Stimulated activated CD8-positive, alpha-beta memory T cell treated with anti-CD3 and anti-CD28 coated beads, Interleukin-2, amount 100 ng/mL, for 1 hour (primary cell): ENCODE data around the gene GNAO1.

Experiments used
- DNase-seq, 2 donors: peaks; one replicate each; pipeline ENCODE4 v3.0.0-alpha.2; 2020; ENCODE audit warnings: low read depth in 2 of 2

The GNAO1 gene

DNA sequence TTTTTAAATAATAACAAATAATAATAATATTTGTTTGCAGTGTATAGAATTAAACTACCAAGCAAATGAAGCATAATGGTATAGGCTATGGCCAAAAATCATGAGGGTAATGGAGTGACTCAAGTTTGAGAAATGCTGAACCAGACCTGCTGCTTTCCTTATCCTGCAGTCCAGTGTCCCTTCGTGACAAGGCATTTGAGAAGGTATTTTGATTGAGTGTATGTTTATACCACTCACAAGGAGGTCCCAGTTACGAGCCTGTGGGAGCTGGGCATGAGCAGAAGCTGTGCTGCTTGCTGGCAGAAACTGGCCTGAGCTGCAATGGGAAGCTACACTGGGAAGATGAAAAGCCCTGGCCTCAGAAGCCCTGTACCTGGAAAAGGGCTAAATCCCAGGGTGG, 50.3 kb downstream of the GNAO1 start:
- DNase-seq: no peak

DNA sequence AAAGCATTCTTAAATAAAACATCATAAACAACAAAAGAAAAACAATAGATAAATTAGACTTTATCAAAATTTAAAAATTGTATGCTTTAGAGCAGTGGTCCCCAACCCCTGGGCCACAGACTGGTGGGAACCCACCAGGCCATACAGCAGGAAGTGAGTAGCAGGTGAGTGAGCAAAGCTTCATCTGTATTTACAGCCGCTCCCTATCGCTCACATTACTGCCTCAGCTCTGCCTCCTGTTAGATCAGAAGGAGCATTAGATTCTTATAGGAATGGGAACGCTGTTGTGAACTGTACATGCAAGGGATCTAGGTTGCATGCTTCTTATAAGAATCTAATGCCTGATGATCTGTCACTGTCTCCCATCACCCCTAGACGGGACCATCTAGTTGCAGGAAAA, 51.5 kb downstream of the GNAO1 start:
- DNase-seq: no peak

DNA sequence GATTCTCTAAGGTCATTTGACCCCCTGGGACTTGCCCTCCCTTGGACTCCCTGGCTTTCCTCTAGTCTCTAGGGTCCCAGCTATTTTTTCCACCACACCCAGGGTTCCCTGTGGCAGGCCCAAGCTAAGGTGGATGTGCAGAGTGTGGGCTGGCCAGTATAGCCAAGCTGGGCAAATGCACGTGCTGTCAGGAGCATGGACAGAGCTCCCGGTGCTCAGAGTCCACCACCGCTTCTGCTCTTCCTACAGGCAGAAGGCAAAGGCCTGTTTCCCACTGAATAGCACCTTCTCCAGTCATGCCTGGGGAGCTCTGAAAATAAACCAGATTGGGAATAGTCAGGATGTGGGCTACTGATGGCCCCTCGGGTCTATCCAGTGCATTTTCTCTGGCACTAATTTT, 53.3 kb downstream of the GNAO1 start:
- no peak for DNase-seq

DNA sequence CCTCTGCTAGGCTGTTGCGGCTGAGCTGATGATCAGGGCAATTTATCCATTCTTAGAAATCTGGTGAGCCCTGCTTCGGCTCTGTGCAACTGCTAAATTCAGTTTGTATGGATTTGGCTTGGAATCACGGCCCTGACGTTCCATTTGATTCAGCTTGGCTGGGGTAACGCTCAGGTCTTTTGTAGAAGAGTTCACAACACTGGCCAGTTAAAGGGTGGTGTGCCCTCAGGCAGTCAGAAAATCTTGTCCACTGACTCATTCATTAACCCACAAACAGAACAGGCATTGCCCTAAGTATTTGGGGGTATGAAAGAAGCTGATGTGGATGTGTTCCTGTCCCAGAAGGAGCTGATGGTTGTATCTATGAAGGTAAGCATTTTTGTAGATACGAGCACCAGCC, 53.9 kb downstream of the GNAO1 start:
- no peak for DNase-seq

DNA sequence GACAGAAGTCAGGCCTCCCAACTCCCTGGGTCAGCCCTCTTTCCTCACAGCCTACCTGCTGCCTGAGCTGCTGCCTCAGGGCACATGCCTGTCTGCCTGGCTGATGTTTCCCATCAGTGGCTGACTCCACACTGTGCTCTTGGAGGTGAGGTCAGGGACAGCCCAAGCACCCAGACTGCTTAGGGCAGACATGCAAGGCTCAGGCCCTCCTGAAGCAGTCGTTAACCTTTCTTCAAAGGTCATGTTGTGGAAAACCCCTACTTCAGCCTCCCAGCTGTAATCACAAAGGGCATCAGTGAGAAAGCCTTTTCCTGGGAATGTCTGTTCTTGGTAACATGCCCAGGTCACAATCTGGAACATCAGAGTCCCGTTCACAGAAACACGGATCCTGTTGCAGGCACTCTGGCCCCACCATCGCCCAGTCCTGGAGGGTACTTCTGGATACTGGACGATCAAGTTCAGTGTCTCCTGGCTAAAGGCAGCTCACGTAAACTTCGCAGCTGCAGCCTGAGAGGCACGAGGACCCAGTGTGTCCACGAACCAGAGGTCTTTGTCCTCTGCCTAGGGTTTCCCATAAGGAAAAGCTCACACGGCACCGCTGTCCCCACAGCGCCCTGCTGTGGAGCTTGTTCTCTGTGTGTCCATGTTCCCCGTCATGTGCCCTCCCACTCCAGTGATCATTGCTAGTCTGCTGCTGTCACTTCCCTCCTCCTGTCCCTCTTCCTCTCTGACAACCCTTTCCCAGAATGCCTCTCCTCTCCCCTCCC, 54.9 kb downstream of the GNAO1 start:
- DNase-seq: no peak

DNA sequence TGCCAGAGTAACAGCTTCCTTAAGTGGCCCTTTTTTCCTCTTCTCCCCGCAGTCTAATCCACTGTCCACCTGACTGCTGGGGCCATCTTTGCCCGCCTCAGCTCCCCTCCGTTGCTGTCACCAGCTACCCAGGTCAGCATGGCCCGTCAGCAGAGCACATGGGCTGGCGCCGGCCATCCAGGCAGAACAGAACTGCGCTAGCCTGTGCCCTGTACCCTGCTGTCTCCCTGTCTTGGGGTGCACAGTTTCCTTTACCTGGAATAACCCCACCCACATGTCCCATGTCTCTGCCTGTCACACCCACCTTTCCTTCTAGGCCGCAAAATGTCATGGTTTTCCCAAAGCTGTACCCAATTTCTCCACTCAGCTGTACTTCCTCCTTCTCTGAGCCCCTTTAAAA, 55.7 kb downstream of the GNAO1 start:
- no peak for DNase-seq

DNA sequence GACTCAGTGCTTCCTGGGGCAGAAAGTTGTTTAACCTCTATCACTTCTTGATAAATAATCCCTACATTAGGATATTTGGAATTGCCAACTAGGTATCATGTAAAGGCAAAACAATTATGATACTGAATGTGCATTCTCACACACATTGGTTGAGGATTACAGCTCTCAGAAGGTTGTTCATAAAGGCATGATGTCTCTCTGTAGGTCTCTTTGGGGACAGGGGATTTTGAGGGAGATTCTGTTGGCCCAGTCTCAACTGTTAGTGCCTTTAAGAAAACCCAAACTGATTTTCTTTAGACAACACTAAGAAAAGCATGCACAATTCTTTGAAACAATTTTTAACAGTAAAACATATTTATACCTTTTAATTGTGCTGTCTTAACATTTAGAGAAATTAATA, 56.5 kb downstream of the GNAO1 start:
- DNase-seq: no peak

DNA sequence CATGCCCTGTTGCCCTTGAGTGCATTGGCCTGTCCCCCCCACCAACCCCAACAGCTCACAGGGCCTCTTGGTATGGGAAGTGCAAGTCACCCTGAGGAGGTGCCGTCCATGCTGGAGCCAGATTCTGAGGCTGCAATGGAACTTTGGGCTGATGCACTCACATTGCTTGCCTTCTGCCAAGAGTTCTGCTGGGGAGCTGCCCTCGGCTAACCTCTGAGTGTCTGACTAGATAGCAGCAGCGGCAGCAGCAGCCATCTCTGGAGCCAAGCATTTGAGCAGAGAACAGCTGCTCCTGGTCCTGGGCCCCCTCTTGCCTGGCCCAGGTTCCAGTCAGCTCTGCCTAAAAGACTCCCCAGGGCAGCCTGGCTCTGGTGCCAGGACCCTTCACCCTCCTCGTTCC, 61.5 kb downstream of the GNAO1 start:
- DNase-seq: no peak

DNA sequence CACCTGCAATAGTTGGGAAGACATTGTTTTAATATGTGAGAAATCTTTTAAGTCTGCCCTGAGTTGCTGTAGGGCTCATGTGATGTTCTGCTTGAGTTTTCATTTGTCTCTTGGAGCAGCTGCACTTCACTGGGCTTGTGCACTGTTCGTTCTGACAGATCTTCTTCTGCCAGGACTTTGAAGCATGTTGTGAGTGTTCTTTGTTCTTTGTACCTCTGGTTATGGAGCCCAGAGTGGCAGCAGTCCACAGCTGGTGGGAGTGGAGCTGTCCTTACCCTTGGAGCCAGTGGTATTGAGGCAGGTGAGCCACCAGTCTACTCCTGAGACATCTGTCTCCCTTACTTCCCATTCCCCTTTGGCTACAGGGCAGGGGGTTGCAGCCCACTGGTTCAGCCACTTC, 64.6 kb downstream of the GNAO1 start:
- DNase-seq: no peak

DNA sequence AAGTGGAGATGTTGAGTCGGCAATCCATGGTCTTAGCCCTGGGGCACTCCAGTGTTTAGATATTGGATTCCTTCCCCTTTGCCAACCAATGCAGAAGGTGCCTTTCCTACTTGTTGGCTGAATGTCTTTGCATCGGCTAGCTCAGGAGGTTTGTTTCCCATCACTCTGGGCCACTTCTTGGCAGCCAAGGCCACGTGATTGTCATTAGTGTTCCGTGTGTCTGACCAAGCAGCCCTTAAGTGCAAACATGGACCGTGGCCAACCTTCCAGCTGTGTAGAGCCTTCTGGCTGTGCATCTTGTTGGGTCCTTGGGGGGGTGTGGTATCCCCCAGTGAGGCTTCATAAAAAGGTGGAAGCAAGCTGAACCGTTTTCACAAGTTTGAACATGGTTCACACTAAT, 66.0 kb downstream of the GNAO1 start:
- no peak for DNase-seq

DNA sequence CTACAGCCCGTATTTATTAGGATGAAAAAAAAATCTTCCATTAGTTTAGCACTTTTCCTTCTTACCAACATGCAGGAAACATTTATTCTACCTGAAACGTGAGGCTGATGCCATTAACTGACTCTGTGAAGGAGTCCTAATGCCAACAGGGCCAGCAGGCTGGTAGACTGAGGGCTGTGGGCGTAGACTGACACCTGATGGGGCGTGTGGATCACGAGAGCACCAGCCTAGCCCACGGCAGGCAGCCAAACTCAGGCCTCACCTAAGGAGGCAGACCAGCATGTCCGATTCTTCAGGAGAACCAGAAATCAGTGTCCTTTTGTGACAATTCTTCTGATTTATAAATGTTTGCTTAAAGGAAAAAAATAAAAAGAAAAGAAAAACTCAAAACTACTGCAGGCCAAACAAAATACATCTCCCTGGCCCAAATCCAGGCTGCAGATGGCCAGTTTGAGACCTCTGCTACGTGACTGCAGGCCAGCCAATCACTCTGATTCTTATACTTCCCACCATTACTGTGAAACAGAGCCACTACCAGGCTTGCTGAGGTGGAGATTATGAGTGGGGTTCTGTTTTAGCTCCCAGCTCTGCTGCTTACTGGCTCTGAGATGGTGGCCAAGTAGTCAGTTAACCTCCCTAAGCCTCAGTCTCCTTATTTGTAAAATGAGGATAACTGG, 66.5 kb downstream of the GNAO1 start:
- no peak for DNase-seq

DNA sequence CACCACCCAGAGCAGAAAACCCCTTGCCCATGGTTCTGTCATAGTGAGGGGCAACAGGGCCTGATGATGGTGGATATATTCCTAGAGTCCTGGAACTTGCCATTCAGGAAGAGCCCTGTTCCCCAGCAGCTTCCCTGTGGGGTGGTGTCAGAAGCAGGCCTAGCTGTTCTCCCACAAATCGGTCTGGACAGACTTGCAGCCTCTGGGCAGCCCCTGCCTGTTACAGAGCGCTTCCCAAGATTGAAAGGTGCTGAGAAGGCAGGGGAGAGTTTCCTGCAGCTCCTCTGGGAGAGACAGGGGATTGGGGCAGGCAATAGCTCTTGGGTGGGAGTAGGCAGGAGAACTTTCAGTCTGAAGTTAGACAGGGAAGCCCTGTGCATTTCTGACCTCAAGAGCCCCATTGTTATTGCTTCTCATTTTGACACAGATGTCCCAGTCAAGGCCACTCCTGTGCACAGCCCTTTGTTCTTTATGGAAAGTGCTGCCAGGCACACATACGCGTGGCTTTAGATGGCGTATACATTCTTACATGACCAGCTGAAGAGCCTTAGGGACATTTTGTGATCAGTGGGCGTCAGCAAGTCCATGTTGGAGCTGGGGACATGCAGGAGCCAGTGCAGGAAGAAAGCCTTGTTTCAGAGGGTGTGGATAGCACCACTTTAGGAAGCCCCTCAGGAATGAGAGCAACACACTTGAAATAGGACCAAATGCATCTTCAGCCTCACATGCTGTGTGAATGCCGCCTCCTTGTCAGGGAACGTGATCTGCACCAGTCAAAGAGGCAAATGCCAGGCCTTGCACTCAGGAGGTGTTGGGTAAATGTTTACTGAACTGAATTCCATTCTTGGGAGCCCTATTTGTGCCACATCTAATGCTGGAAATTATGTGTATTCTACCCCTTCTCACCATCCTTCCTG, 67.5 kb downstream of the GNAO1 start:
- no peak for DNase-seq

DNA sequence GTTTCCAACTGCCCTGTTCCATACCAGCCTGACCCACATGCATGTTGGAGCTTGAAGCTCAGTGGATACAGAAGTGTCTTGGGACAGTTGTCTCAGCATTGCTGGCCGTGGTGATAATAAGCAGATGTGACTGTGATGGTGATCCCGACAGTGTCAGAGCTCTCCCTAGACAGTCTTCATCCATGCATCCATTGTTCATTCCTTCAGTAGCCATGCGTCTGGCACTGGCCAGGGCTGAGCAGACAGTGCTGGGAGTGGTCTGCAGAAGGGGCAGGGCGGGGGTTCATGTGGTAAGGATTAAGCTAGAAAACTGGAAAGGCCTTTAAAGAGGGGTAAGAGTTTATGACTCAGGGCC, 68.1 kb downstream of the GNAO1 start:
- DNase-seq: no peak

DNA sequence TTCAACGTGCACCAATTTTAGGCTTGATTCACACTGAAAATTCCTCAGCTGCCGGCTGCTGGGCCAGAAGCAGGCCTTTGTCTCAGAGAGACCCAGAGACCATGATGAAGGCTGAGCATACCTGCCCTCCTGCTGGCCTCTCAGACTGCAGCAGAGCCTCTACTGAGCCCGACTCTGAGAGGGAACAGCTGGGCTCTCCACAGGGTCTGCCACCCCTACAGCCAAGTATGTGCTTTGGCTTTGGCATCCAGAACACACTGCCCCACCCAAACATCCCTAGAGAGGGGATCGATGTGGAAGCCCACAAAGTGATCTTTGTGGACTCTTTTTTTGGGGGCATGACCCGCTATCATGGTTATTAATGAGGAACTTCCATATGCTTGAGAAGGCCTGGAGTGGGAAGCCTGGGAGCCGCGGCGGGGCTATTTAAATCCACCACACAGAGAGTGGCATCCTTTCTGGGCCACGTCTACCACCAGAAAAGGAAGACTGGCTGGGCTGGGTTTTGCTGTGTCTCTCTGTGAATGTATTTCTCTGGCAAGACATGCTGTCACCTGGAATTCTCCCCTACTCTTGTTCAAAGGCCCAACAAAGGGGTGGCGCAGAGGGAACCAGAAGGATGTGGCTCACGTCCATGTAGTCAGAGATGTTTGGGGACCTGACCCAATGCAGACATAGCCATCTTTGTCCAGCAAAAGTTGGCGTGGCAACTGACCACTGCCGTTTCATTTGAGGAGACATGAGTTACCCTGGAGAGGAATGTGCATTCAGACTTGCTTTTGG, 69.3 kb downstream of the GNAO1 start:
- DNase-seq: no peak

DNA sequence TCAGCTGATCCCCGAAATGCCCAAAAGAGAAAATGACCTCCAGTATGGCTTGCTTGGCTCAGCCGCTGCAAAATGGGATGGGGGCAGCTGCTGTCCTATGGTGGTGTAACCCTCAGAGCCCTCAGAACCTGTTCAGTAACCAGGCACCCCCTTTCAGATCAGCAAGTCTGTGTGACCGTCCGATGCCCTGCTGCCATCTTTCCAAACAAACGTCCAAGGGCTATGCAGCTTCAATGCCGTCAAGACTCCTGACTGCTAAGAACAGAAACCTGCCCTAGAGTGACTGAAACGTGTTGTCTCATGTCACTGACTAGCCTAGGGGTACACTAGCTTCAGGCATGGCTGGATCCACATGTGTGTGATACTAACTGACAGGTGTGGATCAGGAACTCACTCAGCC, 70.4 kb downstream of the GNAO1 start:
- DNase-seq: no peak

DNA sequence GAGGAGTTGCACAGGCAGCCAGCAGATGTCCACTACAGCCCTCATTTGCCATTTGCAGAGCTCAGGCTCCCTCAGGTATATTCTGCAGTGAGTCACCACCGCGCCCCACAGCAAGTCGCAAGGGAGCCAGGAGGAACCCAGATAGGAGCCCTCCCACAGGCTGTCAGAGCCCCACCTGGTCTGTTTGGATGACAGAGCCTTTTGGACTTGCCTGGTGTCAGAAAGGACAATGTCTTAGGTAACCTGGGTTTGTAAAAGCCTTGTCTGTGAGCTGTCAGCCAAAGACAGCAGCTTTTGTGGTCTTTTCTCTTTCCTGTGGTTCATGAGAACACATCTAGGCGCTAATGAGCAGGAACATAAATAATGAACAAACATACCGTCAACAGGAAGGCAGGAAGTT, 70.9 kb downstream of the GNAO1 start:
- peak in 1 of 2 donors; percentile 10 for DNase-seq

DNA sequence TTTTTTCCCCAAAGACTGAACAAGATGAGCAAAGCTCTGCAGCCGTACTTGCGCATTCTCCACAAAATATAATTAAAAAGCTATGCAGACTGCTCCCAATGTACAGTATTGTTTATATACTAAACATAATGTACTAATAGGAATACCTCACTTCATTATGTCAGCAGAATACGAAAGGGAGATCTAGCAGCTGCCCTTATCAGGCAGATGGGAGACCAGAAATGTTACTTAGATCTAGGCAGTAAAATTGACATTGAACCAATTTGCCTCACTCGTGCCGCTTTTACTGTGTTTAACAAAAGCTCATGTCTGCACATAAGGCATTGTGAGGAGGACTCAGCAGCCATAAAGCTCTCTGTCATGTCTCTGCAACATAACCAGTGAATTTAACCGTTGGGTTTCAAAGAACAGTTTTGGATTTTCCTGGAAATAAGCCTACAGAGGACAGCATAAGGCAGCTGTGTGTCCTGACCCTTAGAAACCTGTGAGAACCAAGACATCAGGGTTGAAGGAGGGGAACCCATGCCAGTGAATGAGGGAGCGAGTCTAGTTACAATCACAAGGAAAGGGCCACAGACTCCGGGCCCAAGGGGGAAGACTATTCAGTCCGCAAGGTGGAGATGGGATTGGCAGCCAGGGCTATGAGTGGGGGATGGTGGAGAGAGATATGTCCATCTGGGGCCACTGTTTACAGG, 71.4 kb downstream of the GNAO1 start:
- DNase-seq: no peak

DNA sequence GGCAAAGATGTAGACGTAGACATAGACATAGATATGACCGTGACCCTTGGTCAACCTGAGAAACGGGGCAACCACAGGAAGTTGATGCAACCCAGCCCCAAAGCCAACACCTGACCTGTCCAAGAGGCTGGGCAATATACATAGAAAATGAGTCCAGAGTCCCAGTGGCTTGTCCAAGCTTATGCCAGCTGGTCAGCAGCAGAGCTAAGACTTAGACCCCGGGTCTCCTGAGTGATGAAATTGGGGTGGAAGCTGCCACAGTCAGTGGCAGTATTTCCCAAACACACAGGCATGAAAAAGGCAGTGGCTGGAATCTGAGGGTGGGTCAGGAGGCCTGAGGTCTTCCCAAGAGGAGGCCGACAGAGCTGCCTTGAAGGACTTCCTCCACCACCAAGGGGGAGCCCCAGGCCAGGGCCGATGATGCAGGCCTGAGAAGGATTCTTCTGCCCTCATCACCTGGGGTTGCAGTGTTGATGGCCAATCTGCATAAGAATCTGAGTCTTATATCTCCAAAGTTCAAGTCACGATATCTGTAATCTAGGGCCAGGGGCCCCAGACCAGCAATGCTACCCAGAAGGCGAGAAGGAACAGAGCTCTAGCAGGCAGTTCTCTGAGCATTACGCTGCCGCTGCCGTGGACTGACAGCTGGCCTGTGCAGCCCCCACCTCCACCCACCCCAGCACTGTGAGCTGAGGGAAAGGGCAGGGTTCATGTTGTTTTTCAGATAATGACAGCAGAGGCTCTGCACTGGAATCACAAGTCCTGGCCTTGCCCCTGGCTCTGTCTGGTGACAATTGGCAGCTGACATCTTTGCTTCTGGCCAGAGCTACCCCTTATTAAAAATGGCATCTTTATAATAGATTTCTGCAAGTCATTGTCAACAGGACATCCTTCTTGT, 72.7 kb downstream of the GNAO1 start:
- DNase-seq: no peak

DNA sequence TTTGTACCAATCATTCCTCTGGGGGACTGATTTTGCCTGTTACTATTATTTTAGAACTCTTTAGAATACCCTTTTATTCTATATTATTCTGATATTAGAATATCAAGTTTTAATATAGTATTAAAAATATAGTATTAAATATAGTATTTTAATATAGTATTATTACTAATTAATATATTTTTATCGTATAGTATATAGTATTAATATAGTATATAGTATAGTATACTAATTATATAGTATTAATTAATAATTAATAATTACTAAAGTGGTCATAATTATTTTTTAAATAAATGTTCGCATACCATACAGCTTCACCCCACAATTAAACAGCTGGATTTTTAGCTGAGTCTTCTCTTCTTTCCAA, 73.3 kb downstream of the GNAO1 start:
- DNase-seq: no peak

DNA sequence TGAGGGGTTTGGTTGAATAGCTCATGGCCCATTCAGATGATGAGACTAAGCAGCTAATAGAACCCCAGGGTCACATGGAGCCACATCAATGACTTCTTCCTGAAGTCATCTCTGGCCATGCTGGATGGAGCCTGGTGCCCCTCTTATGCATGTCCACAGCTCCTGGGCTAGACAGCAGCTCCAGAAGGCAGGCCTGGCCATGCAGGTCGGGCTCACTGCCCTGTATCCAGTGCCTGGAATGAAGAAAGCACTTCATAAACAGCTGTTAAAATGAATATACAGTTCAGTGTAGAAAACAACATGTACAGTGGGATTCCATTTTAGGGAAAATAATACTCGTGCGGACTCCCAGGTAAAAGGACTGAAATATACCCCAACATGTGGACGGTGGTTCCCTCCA, 73.9 kb downstream of the GNAO1 start:
- DNase-seq: no peak
